Measurements from ENCODE around the gene FRMD3. TPM values are rescaled to one million over a fixed set of nuclear protein-coding genes. Genes with fewer than 3 reads are reported as not detected.

The FRMD3 gene
- total RNA-seq, result 1 to 10 TPM; 7.2 to 7.4 TPM
- polyA plus RNA-seq, result 1 to 10 TPM; 1.8 to 4.8 TPM
- long read RNA-seq, donor 1, full-length matches to known transcripts, result 25 of 38 reads
- long read RNA-seq, donor 1, partial matches to known transcripts, result 3 of 38 reads
- long read RNA-seq, donor 1, other reads (novel, unspliced or antisense), result 10 of 38 reads
- long read RNA-seq, donor 2, full-length matches to known transcripts, result 8 of 19 reads
- long read RNA-seq, donor 2, partial matches to known transcripts, result 1 of 19 reads
- long read RNA-seq, donor 2, other reads (novel, unspliced or antisense), result 10 of 19 reads

- Histone ChIP-seq H3K4me1 (ENCODE audit: control insufficient read depth in 1 of 2, insufficient read depth in 2 of 2, low read length in 2 of 2) (no peaks in the 10 kb centered on the region), H3K27me3 (ENCODE audit: control insufficient read depth in 1 of 2, insufficient read depth in 2 of 2, low read length in 1 of 2) (no peaks in the 10 kb centered on the region), H3K9me3 (ENCODE audit: control insufficient read depth, low read length) (no peaks in the 10 kb centered on the region), H3K36me3 (ENCODE audit: control insufficient read depth in 1 of 2, insufficient read depth in 2 of 2, low read length in 1 of 2) (no peaks in the 10 kb centered on the region), H3K27ac (ENCODE audit: low read depth in 1 of 2, low read length in 2 of 2) (peak within 1 kb of the TSS in 1 of 2 donors; percentile 4), H3K4me3 (ENCODE audit: low read length in 2 of 2) (peak within 1 kb of the TSS; percentile 2 to 48)
- intact Hi-C loops (cut with DNase I), result loop anchor here in 1 of 2 donors (5.0 kb wide), 1 partner anchor 106 kb away; no protein-coding TSS in a partner anchor
- ATAC-seq (ENCODE audit: low FRiP score), result peak; percentile 89
- WGBS, 2 donors, result 1% methylated on average over 66 to 85 of the region's 85 CpGs
- DNase-seq, result peak; percentile 88 to 92
These were observed at the start of gene FRMD3 for GRCh38 chr9:83538172-83538889. FRMD3 (minus strand) TSS chr9:83538401; CDS start chr9:83538231, 170 bp downstream.

DNA sequence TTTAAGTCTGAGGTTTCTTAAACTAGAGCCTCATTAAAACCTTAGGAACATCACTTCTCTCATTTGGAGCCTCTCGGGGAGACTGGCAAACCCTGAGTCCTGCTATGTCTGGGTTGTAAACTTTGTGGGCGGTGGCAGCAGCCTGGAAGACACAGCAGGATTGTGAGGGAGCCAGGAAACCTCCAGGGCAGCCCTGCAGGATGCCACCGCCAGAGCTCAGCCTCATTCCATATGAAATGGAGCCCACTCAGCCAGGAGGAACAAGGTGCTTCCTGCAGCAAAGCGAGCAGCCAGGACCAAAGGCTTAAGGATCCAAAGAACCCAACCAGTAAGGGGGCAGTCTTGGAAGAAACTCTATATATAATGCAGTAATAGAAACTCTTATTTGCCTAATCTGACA is 46.8 kb upstream of the FRMD3 start:
- Histone ChIP-seq H3K27ac (ENCODE audit: low read depth in 1 of 2, low read length in 2 of 2) (no peak overlapping the region), H3K4me1 (ENCODE audit: control insufficient read depth in 1 of 2, insufficient read depth in 2 of 2, low read length in 2 of 2) (peaks cover 0 to 1% of the 10 kb centered on the region in 2 donors), H3K36me3 (ENCODE audit: control insufficient read depth in 1 of 2, insufficient read depth in 2 of 2, low read length in 1 of 2) (no peaks in the 10 kb centered on the region), H3K4me3 (ENCODE audit: low read length in 2 of 2) (no peak overlapping the region), H3K9me3 (ENCODE audit: control insufficient read depth, low read length) (no peaks in the 10 kb centered on the region), H3K27me3 (ENCODE audit: control insufficient read depth in 1 of 2, insufficient read depth in 2 of 2, low read length in 1 of 2) (no peaks in the 10 kb centered on the region)
- ATAC-seq (ENCODE audit: low FRiP score) (no peak), DNase-seq (no peak)
- 94 to 96% methylated on average over 4 of the region's 4 CpGs for WGBS, 2 donors
- intact Hi-C loops (cut with DNase I), result no loop called here

DNA sequence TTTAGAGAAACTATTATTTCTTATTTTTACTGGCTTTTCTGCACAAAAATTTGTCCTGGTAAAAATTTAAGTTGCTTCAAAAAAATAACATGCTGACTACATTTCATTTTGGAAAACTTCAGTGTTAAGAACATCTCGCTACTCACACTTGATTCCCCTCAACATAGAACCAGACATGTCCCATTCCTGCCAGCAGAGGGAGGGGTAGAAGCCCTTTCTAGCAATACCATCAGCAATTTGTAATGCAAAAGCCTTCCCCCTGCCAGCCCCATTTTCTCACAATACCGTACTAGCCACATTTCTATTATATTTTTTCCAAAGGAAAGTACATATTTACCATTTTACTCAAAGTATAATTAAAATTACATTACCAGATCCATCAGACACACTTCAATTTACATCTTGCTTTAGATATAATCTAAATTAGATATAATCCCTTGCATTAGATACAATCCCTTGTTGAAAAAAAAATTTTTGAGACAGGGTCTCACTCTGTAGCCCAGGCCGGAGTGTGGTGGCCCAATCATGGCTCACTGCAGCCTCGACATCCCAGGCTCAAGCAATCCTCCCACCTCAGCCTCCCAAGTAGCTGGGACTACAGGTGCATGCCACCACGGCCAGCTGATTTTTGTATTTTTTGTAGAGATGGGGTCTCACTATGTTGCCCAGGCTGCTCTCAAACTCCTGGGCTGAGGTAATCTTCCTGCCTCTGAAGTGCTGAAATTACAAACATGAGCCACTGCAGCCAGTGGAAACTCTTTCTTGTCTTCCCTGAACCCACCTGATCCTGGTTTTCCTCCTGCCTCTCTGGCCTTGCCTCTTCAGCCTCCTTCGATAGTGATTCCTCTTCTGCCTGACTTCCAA is 45.2 kb upstream of the FRMD3 start:
- DNase-seq (peak in 1 of 2 donors; percentile 70), ATAC-seq (ENCODE audit: low FRiP score) (peak; percentile 89)
- 61 to 62% methylated on average over 6 of the region's 6 CpGs for WGBS, 2 donors
- Histone ChIP-seq H3K36me3 (ENCODE audit: control insufficient read depth in 1 of 2, insufficient read depth in 2 of 2, low read length in 1 of 2) (no peaks in the 10 kb centered on the region), H3K27ac (ENCODE audit: low read depth in 1 of 2, low read length in 2 of 2) (no peak overlapping the region), H3K4me1 (ENCODE audit: control insufficient read depth in 1 of 2, insufficient read depth in 2 of 2, low read length in 2 of 2) (peaks cover 0 to 1% of the 10 kb centered on the region in 2 donors), H3K4me3 (ENCODE audit: low read length in 2 of 2) (no peak overlapping the region), H3K9me3 (ENCODE audit: control insufficient read depth, low read length) (no peaks in the 10 kb centered on the region), H3K27me3 (ENCODE audit: control insufficient read depth in 1 of 2, insufficient read depth in 2 of 2, low read length in 1 of 2) (no peaks in the 10 kb centered on the region)
- intact Hi-C loops (cut with DNase I), result no loop called here

DNA sequence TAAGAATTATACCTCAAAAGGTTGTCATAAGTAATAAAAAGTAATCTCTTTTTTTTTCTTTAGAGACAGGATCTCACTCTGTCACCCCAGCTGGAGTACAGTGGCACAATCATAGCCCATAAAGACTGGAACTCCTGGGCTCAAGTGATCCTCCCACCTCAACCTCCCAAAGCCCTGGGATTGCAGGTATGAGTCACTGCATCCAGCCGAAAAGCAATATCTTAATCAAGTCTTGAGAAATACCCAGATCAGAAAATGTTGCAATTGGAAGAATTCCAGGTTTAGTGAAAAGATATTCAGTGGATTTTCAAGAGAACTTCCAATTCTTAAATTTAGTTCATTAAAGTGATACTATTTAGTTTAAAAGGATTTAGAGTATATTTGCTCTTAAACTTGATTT is 43.8 kb upstream of the FRMD3 start:
- no peaks in the 10 kb centered on the region for H3K9me3 ChIP-seq (ENCODE audit: control insufficient read depth, low read length)
- peak overlapping the region in 1 of 2 donors; percentile 19 for H3K27ac ChIP-seq (ENCODE audit: low read depth in 1 of 2, low read length in 2 of 2)
- no peak overlapping the region for H3K4me3 ChIP-seq (ENCODE audit: low read length in 2 of 2)
- 6 to 7% methylated on average over 1 of the region's 1 CpG for WGBS, 2 donors
- peaks cover 0 to 1% of the 10 kb centered on the region in 2 donors for H3K4me1 ChIP-seq (ENCODE audit: control insufficient read depth in 1 of 2, insufficient read depth in 2 of 2, low read length in 2 of 2)
- no peaks in the 10 kb centered on the region for H3K27me3 ChIP-seq (ENCODE audit: control insufficient read depth in 1 of 2, insufficient read depth in 2 of 2, low read length in 1 of 2)
- DNase-seq, result no peak
- no peaks in the 10 kb centered on the region for H3K36me3 ChIP-seq (ENCODE audit: control insufficient read depth in 1 of 2, insufficient read depth in 2 of 2, low read length in 1 of 2)
- no peak for ATAC-seq (ENCODE audit: low FRiP score)
- intact Hi-C loops (cut with DNase I), result no loop called here

DNA sequence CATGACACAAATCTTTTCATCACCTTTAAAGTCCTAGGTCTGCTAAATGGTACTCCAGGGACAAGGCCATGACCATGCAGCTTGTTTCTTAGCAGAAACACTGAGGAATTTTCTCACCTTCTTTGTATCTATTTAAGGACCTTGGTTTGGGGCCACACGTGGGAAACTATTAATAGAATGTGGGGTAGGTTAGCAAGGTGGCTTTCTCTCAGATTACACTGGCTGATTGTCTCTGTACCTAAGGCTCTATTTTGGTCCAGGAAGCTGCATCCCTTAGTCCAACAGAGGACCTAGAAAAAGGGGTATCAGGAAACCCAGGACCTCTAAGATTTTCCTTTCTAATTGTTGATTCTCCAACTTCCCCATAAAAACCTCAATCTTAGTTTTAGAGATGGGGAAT is 36.3 kb upstream of the FRMD3 start:
- Histone ChIP-seq H3K4me1 (ENCODE audit: control insufficient read depth in 1 of 2, insufficient read depth in 2 of 2, low read length in 2 of 2) (peaks cover 0 to 3% of the 10 kb centered on the region in 2 donors), H3K36me3 (ENCODE audit: control insufficient read depth in 1 of 2, insufficient read depth in 2 of 2, low read length in 1 of 2) (no peaks in the 10 kb centered on the region), H3K27me3 (ENCODE audit: control insufficient read depth in 1 of 2, insufficient read depth in 2 of 2, low read length in 1 of 2) (no peaks in the 10 kb centered on the region), H3K27ac (ENCODE audit: low read depth in 1 of 2, low read length in 2 of 2) (no peak overlapping the region), H3K4me3 (ENCODE audit: low read length in 2 of 2) (no peak overlapping the region), H3K9me3 (ENCODE audit: control insufficient read depth, low read length) (no peaks in the 10 kb centered on the region)
- intact Hi-C loops (cut with DNase I), result no loop called here
- DNase-seq (no peak), ATAC-seq (ENCODE audit: low FRiP score) (no peak)
- 53 to 59% methylated on average over 1 of the region's 1 CpG for WGBS, 2 donors

- DNase-seq (no peak), ATAC-seq (ENCODE audit: low FRiP score) (no peak)
- Histone ChIP-seq H3K27me3 (ENCODE audit: control insufficient read depth in 1 of 2, insufficient read depth in 2 of 2, low read length in 1 of 2) (no peaks in the 10 kb centered on the region), H3K36me3 (ENCODE audit: control insufficient read depth in 1 of 2, insufficient read depth in 2 of 2, low read length in 1 of 2) (no peaks in the 10 kb centered on the region), H3K4me3 (ENCODE audit: low read length in 2 of 2) (no peak overlapping the region), H3K4me1 (ENCODE audit: control insufficient read depth in 1 of 2, insufficient read depth in 2 of 2, low read length in 2 of 2) (peaks cover 0 to 3% of the 10 kb centered on the region in 2 donors), H3K9me3 (ENCODE audit: control insufficient read depth, low read length) (no peaks in the 10 kb centered on the region), H3K27ac (ENCODE audit: low read depth in 1 of 2, low read length in 2 of 2) (peak overlapping the region in 1 of 2 donors; percentile 11)
- intact Hi-C loops (cut with DNase I), result no loop called here
- 13 to 20% methylated on average over 5 of the region's 5 CpGs for WGBS, 2 donors
These were observed 34.3 kb upstream of the FRMD3 start for GRCh38 chr9:83572524-83572923.

DNA sequence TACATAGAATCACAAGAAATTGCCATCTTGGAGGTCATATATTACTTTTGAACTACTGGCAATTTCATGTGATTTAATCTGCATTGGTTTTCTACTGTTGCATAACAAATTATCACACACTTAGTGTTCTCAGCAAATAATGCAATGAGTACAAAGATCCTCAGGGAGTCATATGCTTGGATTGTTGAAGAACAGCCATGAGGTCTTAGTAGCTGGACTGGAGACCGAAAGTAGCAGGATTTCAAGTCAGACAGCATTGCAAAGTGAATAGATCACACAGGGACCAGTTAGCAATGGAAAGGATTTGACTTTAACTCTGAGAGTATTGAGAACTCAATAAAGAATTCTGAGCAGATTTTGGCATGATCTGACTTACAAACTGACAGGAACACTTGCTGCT is 32.2 kb upstream of the FRMD3 start:
- Histone ChIP-seq H3K27me3 (ENCODE audit: control insufficient read depth in 1 of 2, insufficient read depth in 2 of 2, low read length in 1 of 2) (no peaks in the 10 kb centered on the region), H3K27ac (ENCODE audit: low read depth in 1 of 2, low read length in 2 of 2) (no peak overlapping the region), H3K36me3 (ENCODE audit: control insufficient read depth in 1 of 2, insufficient read depth in 2 of 2, low read length in 1 of 2) (no peaks in the 10 kb centered on the region), H3K4me1 (ENCODE audit: control insufficient read depth in 1 of 2, insufficient read depth in 2 of 2, low read length in 2 of 2) (peaks cover 0 to 3% of the 10 kb centered on the region in 2 donors), H3K9me3 (ENCODE audit: control insufficient read depth, low read length) (no peaks in the 10 kb centered on the region), H3K4me3 (ENCODE audit: low read length in 2 of 2) (no peak overlapping the region)
- no peak for DNase-seq
- intact Hi-C loops (cut with DNase I), result no loop called here
- 79 to 84% methylated on average over 1 of the region's 1 CpG for WGBS, 2 donors
- peak; percentile 83 for ATAC-seq (ENCODE audit: low FRiP score)

DNA sequence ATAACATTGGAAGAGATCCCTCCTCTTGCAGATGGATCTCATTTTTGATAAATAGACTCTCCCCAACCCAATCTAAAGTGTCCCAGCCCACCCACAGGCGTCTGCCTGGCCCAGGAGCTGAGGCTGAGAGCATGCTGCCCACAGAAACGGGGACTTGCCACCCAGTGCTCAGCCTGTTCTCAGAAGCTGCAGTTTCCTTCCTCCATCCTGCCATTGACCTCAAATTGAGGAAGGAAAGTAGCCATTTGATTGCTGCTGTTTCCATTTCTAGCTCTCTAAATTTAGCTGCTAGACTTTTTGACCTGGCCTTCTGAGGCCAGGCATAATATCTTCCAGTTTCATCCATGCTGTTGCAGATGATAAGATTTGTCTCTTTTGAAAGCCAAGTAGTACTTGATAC is 31.1 kb upstream of the FRMD3 start:
- intact Hi-C loops (cut with DNase I), result no loop called here
- H3K9me3 ChIP-seq (ENCODE audit: control insufficient read depth, low read length), result no peaks in the 10 kb centered on the region
- DNase-seq (no peak), ATAC-seq (ENCODE audit: low FRiP score) (no peak)
- H3K27me3 ChIP-seq (ENCODE audit: control insufficient read depth in 1 of 2, insufficient read depth in 2 of 2, low read length in 1 of 2), result no peaks in the 10 kb centered on the region
- H3K4me1 ChIP-seq (ENCODE audit: control insufficient read depth in 1 of 2, insufficient read depth in 2 of 2, low read length in 2 of 2), result peaks cover 0 to 3% of the 10 kb centered on the region in 2 donors
- WGBS, 2 donors, result 41 to 62% methylated on average over 2 of the region's 2 CpGs
- no peak overlapping the region for H3K27ac ChIP-seq (ENCODE audit: low read depth in 1 of 2, low read length in 2 of 2)
- no peaks in the 10 kb centered on the region for H3K36me3 ChIP-seq (ENCODE audit: control insufficient read depth in 1 of 2, insufficient read depth in 2 of 2, low read length in 1 of 2)
- no peak overlapping the region for H3K4me3 ChIP-seq (ENCODE audit: low read length in 2 of 2)
